Body of pancreas (tissue), 4 donors: ENCODE measurements around the gene LMTK2. TPM values are rescaled to one million over a fixed set of nuclear protein-coding genes. Genes with fewer than 3 reads are reported as not detected.

Experiments used
- ATAC-seq: fragments of 150-250 bp; one replicate; pipeline ENCODE4 v1.9.1; 2016
- DNase-seq, 4 donors: peaks; one replicate each; pipeline ENCODE4 v3.0.0-alpha.2; 2019
- H3K27ac ChIP-seq, 4 donors: fragments of 200-600 bp; sonication (generic); 1 replicate in 3 of 4; 2 replicates in 1 of 4; pipeline versions ENCODE4 v1.5.1 to v1.6.1; 2016 to 2019; ENCODE audit warnings: mild to moderate bottlenecking in 1 of 4, mixed read lengths in 1 of 4, moderate library complexity in 1 of 4
- H3K27me3 ChIP-seq, 2 donors: fragments of 200-600 bp; sonication (generic); one replicate each; pipeline ENCODE4 v1.6.0; 2016; ENCODE audit warnings: mild to moderate bottlenecking in 1 of 2
- H3K36me3 ChIP-seq, 2 donors: fragments of 200-600 bp; sonication (generic); replicated peaks in 1 of 2; 2 replicates each; pipeline ENCODE4 v1.5.1; 2016; ENCODE audit warnings: low read depth in 2 of 2; ENCODE audit not compliant: insufficient read depth in 1 of 2
- H3K4me1 ChIP-seq: fragments of 200-600 bp; sonication (generic); one replicate; pipeline ENCODE4 v1.6.0; 2016
- H3K4me3 ChIP-seq, 2 donors: fragments of 200-600 bp; sonication (generic); 1 replicate in 1 of 2; 2 replicates in 1 of 2; pipeline ENCODE4 v1.5.1; 2016 to 2019
- H3K9me3 ChIP-seq, 3 donors: fragments of 200-600 bp; sonication (generic); 1 replicate in 2 of 3; 2 replicates in 1 of 3; pipeline ENCODE4 v1.5.1; 2016
- POLR2A ChIP-seq, 3 donors: fragments of 450-650 bp; IDR thresholded peaks; one replicate each; pipeline ENCODE4 v1.6.1; 2016; ENCODE audit warnings: antibody characterized with exemption in 3 of 3, mild to moderate bottlenecking in 2 of 3
- WGBS, 2 donors: methylation state at CpG; one replicate each; pipeline ENCODE4 v1.1.5; 2017; 5-methylcytosine and 5-hydroxymethylcytosine counted together
- intact Hi-C: fragments of 100-400 bp; cut with DNase I; formaldehyde crosslinking; loops from one replicate; pipeline ENCODE4 v1.15.1; 2023
- total RNA-seq, 2 donors: library from RNA; depleted of rRNA; stranded (reverse); fragments of >200 nt; gene quantifications; one replicate each; pipeline ENCODE4 v1.1.0, GENCODE V29; 2016
- TF ChIP-seq, protein P1 (sequence below), 7 experiments: fragments of 450-650 bp in 4 of 7; fragments of 200-600 bp in 3 of 7; sonication (generic) in 3 of 7; IDR thresholded peaks; one replicate each; pipeline ENCODE4 v1.5.1; 2016 to 2019; ENCODE audit warnings: antibody characterized with exemption in 7 of 7

The LMTK2 gene
- total RNA-seq, 2 donors from 2014 or later = 19.7 to 23.1 TPM

DNA sequence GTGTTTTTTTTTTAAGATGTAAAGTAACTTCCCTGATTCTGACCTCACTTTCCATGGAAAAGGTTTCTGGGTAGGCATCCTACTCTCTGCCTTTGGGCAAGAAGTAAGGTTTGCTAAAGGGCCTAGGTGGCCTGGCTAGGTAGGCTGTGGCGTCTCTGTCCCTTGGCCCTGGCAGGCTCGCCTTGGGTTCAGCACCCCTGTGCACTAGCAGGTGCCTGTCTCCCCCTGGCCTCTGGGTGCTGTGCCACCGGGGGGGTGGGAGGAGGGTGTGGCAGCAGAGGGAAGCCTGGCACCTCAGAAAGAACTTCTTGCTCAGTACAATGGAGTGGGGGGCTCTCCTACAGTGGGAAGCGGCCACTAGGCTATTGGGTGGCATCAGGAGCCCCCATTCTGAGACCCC, 131.4 kb downstream of the LMTK2 start:
- peaks cover 0 to 5% of the 10 kb centered on the region in 2 donors for H3K36me3 ChIP-seq
- no peak overlapping the region for H3K27ac ChIP-seq
- DNase-seq (no peak), ATAC-seq (no peak)
- 93% methylated on average over 3 of the region's 4 CpGs; no CpG with 5 or more reads in 1 of the 2 donors for WGBS, 2 donors
- TF ChIP-seq, protein P1, sequence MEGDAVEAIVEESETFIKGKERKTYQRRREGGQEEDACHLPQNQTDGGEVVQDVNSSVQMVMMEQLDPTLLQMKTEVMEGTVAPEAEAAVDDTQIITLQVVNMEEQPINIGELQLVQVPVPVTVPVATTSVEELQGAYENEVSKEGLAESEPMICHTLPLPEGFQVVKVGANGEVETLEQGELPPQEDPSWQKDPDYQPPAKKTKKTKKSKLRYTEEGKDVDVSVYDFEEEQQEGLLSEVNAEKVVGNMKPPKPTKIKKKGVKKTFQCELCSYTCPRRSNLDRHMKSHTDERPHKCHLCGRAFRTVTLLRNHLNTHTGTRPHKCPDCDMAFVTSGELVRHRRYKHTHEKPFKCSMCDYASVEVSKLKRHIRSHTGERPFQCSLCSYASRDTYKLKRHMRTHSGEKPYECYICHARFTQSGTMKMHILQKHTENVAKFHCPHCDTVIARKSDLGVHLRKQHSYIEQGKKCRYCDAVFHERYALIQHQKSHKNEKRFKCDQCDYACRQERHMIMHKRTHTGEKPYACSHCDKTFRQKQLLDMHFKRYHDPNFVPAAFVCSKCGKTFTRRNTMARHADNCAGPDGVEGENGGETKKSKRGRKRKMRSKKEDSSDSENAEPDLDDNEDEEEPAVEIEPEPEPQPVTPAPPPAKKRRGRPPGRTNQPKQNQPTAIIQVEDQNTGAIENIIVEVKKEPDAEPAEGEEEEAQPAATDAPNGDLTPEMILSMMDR (IDR thresholded peaks at IDR 0.05) = no peak
- TF ChIP-seq POLR2A (IDR thresholded peaks at IDR 0.05) = no peak
- H3K9me3 ChIP-seq = no peaks in the 10 kb centered on the region
- peaks cover 10% of the 10 kb centered on the region for H3K4me1 ChIP-seq
- no peaks in the 10 kb centered on the region for H3K27me3 ChIP-seq
- intact Hi-C loops = no loop called here
- no peak overlapping the region for H3K4me3 ChIP-seq

DNA sequence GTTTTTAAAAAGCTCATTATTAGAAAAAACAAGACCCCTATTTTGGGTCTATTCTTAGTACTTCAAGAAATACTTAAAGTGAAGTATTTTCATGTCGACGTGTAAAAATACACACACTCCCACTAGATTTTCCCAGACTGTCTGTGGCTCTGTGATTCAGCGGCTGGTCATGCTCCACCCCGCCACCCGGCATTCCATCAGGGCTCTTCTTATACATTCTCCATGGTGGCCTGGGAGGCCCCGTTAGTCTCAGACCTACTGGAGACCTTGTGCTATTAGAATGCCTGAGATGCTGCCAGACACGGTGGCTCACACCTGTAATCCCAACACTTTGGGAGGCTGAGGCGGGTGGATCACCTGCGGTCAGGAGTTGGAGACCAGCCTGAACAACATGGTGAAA, 132.3 kb downstream of the LMTK2 start:
- H3K9me3 ChIP-seq = no peaks in the 10 kb centered on the region
- H3K27ac ChIP-seq = no peak overlapping the region
- H3K36me3 ChIP-seq = peaks cover 0 to 5% of the 10 kb centered on the region in 2 donors
- H3K4me3 ChIP-seq = no peak overlapping the region
- intact Hi-C loops = no loop called here
- 93 to 95% methylated on average over 9 of the region's 9 CpGs for WGBS, 2 donors
- no peak for TF ChIP-seq POLR2A (IDR thresholded peaks at IDR 0.05)
- TF ChIP-seq, protein P1 (IDR thresholded peaks at IDR 0.05) = no peak
- no peaks in the 10 kb centered on the region for H3K27me3 ChIP-seq
- no peak for ATAC-seq
- H3K4me1 ChIP-seq = peaks cover 10% of the 10 kb centered on the region
- DNase-seq = no peak

DNA sequence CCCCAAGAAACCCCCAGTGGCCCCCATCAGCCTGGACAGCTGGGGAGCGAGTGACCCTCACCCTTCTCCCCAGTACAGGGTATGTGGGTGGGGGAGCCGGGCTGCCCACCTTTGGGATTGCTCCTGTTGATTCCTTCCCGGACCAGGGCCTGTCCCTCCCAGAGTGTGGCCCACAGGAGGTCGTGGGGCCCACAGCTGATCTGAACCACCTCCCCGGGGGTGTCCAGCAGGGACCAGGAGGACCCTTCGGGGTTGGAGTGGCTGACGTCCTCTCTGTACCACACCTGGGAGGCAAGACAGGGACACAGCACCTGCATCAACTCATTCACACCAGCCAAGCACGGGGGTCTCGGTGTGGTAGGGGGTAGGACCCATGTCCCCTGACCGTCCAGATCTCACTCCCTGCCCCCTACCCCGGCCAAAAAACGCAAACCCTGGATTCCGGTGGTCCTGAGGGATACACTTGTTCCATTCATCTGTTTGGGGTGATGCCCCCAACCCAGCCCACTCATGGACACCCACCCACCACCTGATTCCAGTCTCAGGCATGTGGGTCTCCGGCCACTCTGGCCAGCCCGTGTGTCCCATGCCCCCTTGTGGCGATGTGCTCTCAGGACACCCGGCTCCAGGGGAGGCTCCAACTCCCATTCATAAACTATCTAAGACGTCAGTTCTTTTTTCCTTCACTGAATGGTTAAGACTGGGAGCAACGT, 134.5 kb downstream of the LMTK2 start:
- no peaks in the 10 kb centered on the region for H3K9me3 ChIP-seq
- DNase-seq = peak; percentile 56 to 74 (median 70)
- intact Hi-C loops = no loop called here
- no peaks in the 10 kb centered on the region for H3K27me3 ChIP-seq
- peaks cover 22% of the 10 kb centered on the region for H3K4me1 ChIP-seq
- 52% methylated on average over 12 to 18 of the region's 19 CpGs for WGBS, 2 donors
- H3K36me3 ChIP-seq = peaks cover 0 to 5% of the 10 kb centered on the region in 2 donors
- no peak for TF ChIP-seq POLR2A (IDR thresholded peaks at IDR 0.05)
- TF ChIP-seq, protein P1 (IDR thresholded peaks at IDR 0.05) = peak; percentile 67 to 84 (median 81)
- H3K27ac ChIP-seq = no peak overlapping the region
- no peak overlapping the region for H3K4me3 ChIP-seq
- ATAC-seq = peak; percentile 48

DNA sequence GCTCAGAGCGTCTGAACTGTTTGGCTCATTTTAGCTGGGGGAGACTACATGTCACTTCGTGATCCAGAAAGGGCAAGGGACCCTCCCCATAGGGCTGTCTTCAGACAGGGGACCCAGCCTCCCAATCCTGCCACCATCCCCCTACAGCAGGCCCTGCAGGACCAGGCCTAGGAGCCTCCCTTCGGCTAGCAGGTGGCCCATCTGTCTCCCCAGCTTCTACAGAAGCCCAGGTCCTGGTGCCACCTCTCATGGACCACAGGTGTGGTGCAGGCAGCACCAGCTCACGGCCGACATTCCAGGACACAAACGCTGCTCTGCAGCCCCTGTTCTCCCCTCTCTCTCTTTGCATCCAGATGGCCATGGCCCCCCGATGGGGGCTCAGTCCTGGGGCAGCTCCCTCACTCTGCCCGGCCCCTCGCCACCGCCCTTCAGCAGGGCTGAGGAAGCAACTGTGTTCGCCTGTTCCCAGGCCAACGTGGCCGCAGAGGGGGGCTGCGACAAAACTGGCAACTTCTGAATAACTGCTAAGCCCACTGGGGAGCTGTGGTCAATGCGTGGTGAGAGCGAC, 135.1 kb downstream of the LMTK2 start:
- no peaks in the 10 kb centered on the region for H3K9me3 ChIP-seq
- peaks cover 27% of the 10 kb centered on the region for H3K4me1 ChIP-seq
- 63 to 79% methylated on average over 5 to 16 of the region's 16 CpGs for whole genome bisulfite sequencing, 2 donors
- no peak overlapping the region for H3K4me3 ChIP-seq
- intact Hi-C loops = no loop called here
- H3K27ac ChIP-seq = no peak overlapping the region
- H3K36me3 ChIP-seq = peaks cover 0 to 5% of the 10 kb centered on the region in 2 donors
- ATAC-seq = no peak
- no peaks in the 10 kb centered on the region for H3K27me3 ChIP-seq
- TF ChIP-seq POLR2A (IDR thresholded peaks at IDR 0.05) = no peak
- TF ChIP-seq, protein P1 (IDR thresholded peaks at IDR 0.05) = no peak
- DNase-seq = no peak
